OCI-LY1 (cell line): Measurements from ENCODE around the gene CTDNEP1.

Experiments
- H2AFZ ChIP-seq: fragments of 200-600 bp; sonication (generic), shearing (Covaris generic); 2 replicates; pipeline ENCODE4 v1.6.0; 2014; ENCODE audit warnings: antibody characterized with exemption, mild to moderate bottlenecking, low read length
- H3F3A ChIP-seq: fragments of 200-600 bp; sonication (generic), shearing (Covaris generic); 2 replicates; pipeline ENCODE4 v1.6.0; 2014; ENCODE audit warnings: mild to moderate bottlenecking, antibody characterized with exemption, low read length, moderate library complexity; ENCODE audit not compliant: insufficient read depth
- H3K27ac ChIP-seq: fragments of 200-600 bp; sonication (generic); 2 replicates; pipeline ENCODE4 v1.5.1; 2014; ENCODE audit warnings: low read length, mixed run types, mild to moderate bottlenecking, low read depth; ENCODE audit not compliant: poor library complexity, severe bottlenecking
- H3K27me3 ChIP-seq: fragments of 200-600 bp; sonication (generic); 2 replicates; pipeline ENCODE4 v1.6.0; 2014; ENCODE audit warnings: antibody characterized with exemption, mild to moderate bottlenecking, low read length, moderate library complexity; ENCODE audit not compliant: insufficient read depth
- H3K36me3 ChIP-seq: fragments of 200-600 bp; sonication (generic); 2 replicates; pipeline ENCODE4 v1.6.1; 2014; ENCODE audit warnings: mild to moderate bottlenecking, antibody characterized with exemption, low read length, moderate library complexity, mixed read lengths; ENCODE audit not compliant: insufficient read depth
- H3K4me1 ChIP-seq: fragments of 200-600 bp; sonication (generic); 2 replicates; pipeline ENCODE4 v1.5.1; 2014; ENCODE audit warnings: mild to moderate bottlenecking, low read length, moderate library complexity; ENCODE audit not compliant: insufficient read depth, severe bottlenecking
- H3K4me2 ChIP-seq: fragments of 200-600 bp; sonication (generic), shearing (Covaris generic); 2 replicates; pipeline ENCODE4 v1.6.1; 2014; ENCODE audit warnings: low read length
- H3K4me3 ChIP-seq: fragments of 200-600 bp; sonication (generic); 2 replicates; pipeline ENCODE4 v1.5.1; 2014; ENCODE audit warnings: low read length, low read depth, mild to moderate bottlenecking, mixed read lengths; ENCODE audit not compliant: poor library complexity, severe bottlenecking
- H3K79me2 ChIP-seq: fragments of 200-600 bp; shearing (Covaris generic); 2 replicates; pipeline ENCODE4 v1.6.1; 2016; ENCODE audit warnings: mixed run types, low read length, mixed read lengths; ENCODE audit not compliant: insufficient read depth
- H3K9ac ChIP-seq: fragments of 200-600 bp; sonication (generic), shearing (Covaris generic); 2 replicates; pipeline ENCODE4 v1.6.1; 2014; ENCODE audit warnings: mild to moderate bottlenecking, low read length, mixed read lengths
- H3K9me2 ChIP-seq: fragments of 200-600 bp; sonication (generic), shearing (Covaris generic); 2 replicates; pipeline ENCODE4 v1.6.1; 2014; ENCODE audit warnings: low read depth, mild to moderate bottlenecking, low read length, mixed read lengths
- H3K9me3 ChIP-seq: fragments of 200-600 bp; shearing (Covaris generic); 2 replicates; pipeline ENCODE4 v1.6.1; 2014; ENCODE audit warnings: low read length, mixed read lengths
- H4K20me1 ChIP-seq: fragments of 200-600 bp; sonication (generic), shearing (Covaris generic); 2 replicates; pipeline ENCODE4 v1.6.0; 2016; ENCODE audit warnings: mild to moderate bottlenecking, low read length; ENCODE audit not compliant: insufficient read depth
- CTCF ChIP-seq: fragments of 200-600 bp; sonication (generic), shearing (Covaris generic); IDR thresholded peaks from 2 replicates; pipeline ENCODE4 v1.5.1; 2017; ENCODE audit warnings: mild to moderate bottlenecking, antibody characterized with exemption, low read length, moderate library complexity, mixed read lengths
- EZH2 ChIP-seq: fragments of 200-600 bp; sonication (generic), shearing (Covaris generic); IDR thresholded peaks from 2 replicates; pipeline ENCODE4 v1.8.0; 2017; ENCODE audit warnings: borderline replicate concordance, mixed run types, mild to moderate bottlenecking, antibody characterized with exemption, low read length, moderate library complexity, mixed read lengths

The CTDNEP1 gene

GRCh38 chr17:7254511-7254910 is 3.0 kb upstream of the CTDNEP1 start:
- H3K9me3 ChIP-seq = no peaks in the 10 kb centered on the region
- H3K4me2 ChIP-seq = no peak overlapping the region
- H3F3A ChIP-seq = no peaks in the 10 kb centered on the region
- no peaks in the 10 kb centered on the region for H3K27me3 ChIP-seq
- H2AFZ ChIP-seq = no peak overlapping the region
- H3K4me1 ChIP-seq = peaks cover 21% of the 10 kb centered on the region
- no peak overlapping the region for H3K4me3 ChIP-seq
- H3K9ac ChIP-seq = no peak overlapping the region
- TF ChIP-seq CTCF (no peak), EZH2 (no peak)
- H3K9me2 ChIP-seq = no peaks in the 10 kb centered on the region
- peaks cover 19% of the 10 kb centered on the region for H3K79me2 ChIP-seq
- H3K36me3 ChIP-seq = peaks cover 41% of the 10 kb centered on the region
- H3K27ac ChIP-seq = no peak overlapping the region
- no peaks in the 10 kb centered on the region for H4K20me1 ChIP-seq

- H3K27ac ChIP-seq = no peak overlapping the region
- H3K36me3 ChIP-seq = peaks cover 32% of the 10 kb centered on the region; the same call in 1 of the 2 replicates
- H2AFZ ChIP-seq = no peak overlapping the region
- TF ChIP-seq CTCF (no peak), EZH2 (no peak)
- peak overlapping the region; percentile 83 for H3K9ac ChIP-seq
- peak overlapping the region; percentile 94 for H3K4me2 ChIP-seq
- no peaks in the 10 kb centered on the region for H4K20me1 ChIP-seq
- no peaks in the 10 kb centered on the region for H3K9me3 ChIP-seq
- H3K79me2 ChIP-seq = peaks cover 31% of the 10 kb centered on the region
- no peaks in the 10 kb centered on the region for H3F3A ChIP-seq
- H3K27me3 ChIP-seq = no peaks in the 10 kb centered on the region
- H3K4me1 ChIP-seq = peaks cover 32% of the 10 kb centered on the region
- peak overlapping the region; percentile 77 for H3K4me3 ChIP-seq
- no peaks in the 10 kb centered on the region for H3K9me2 ChIP-seq
These were observed 1.5 kb upstream of the CTDNEP1 start for GRCh38 chr17:7253082-7253481.

- H3K9ac ChIP-seq = peak within 1 kb of the TSS; percentile 97
- no peaks in the 10 kb centered on the region for H4K20me1 ChIP-seq
- peaks cover 32% of the 10 kb centered on the region; the same call in 1 of the 2 replicates for H3K36me3 ChIP-seq
- H3K9me3 ChIP-seq = no peaks in the 10 kb centered on the region
- H3K79me2 ChIP-seq = peaks cover 31% of the 10 kb centered on the region
- TF ChIP-seq EZH2 (no peak), CTCF (peak; percentile 57)
- H3K27me3 ChIP-seq = no peaks in the 10 kb centered on the region
- H3K27ac ChIP-seq = peak within 1 kb of the TSS; percentile 84
- peak within 1 kb of the TSS; percentile 99 for H3K4me2 ChIP-seq
- no peaks in the 10 kb centered on the region for H3K9me2 ChIP-seq
- H3K4me1 ChIP-seq = peaks cover 32% of the 10 kb centered on the region
- H3K4me3 ChIP-seq = peak within 1 kb of the TSS; percentile 77
- no peaks in the 10 kb centered on the region for H3F3A ChIP-seq
- H2AFZ ChIP-seq = no peak within 1 kb of the TSS
These were observed 876 bp upstream of the CTDNEP1 start, which contains the start of gene ELP5 for GRCh38 chr17:7252176-7253043. Gene ELP5 (plus strand): TSS chr17:7252215. CDS start chr17:7252551, 336 bp downstream.
